GM23338 (cell line): ENCODE data around the gene JMJD1C. TPM values are rescaled to one million over a fixed set of nuclear protein-coding genes. Genes with fewer than 3 reads are reported as not detected.

Source experiments
- ATAC-seq: fragments of 200-7000 bp; cut with Tn5 transposase; 3 replicates; pipeline ENCODE4 v1.9.1; 2020
- DNase-seq: peaks from one replicate; pipeline ENCODE4 v3.0.0-alpha.2; 2015; ENCODE audit warnings: low spot score
- H2AFZ ChIP-seq: fragments of 200-600 bp; sonication (generic); 2 replicates; pipeline ENCODE4 v1.8.0; 2016; ENCODE audit warnings: antibody characterized with exemption, mild to moderate bottlenecking, moderate library complexity
- H3F3A ChIP-seq: fragments of 200-600 bp; sonication (generic); replicated peaks from 2 replicates; pipeline ENCODE4 v1.8.0; 2017; ENCODE audit warnings: antibody characterized with exemption, mixed run types, low read depth
- H3K27ac ChIP-seq: fragments of 200-600 bp; sonication (generic); 2 replicates; pipeline ENCODE4 v1.6.1; 2016; ENCODE audit warnings: low read depth
- H3K27me3 ChIP-seq: fragments of 200-600 bp; sonication (generic); 2 replicates; pipeline ENCODE4 v1.8.0; 2016; ENCODE audit warnings: mild to moderate bottlenecking, mixed run types, moderate library complexity; ENCODE audit not compliant: insufficient read depth
- H3K36me3 ChIP-seq: fragments of 200-600 bp; sonication (generic); 2 replicates; pipeline ENCODE4 v1.8.0; 2016; ENCODE audit warnings: mild to moderate bottlenecking; ENCODE audit not compliant: insufficient read depth
- H3K4me1 ChIP-seq: fragments of 200-600 bp; sonication (generic); 2 replicates; pipeline ENCODE4 v1.8.0; 2016; ENCODE audit warnings: mild to moderate bottlenecking, moderate library complexity; ENCODE audit not compliant: insufficient read depth
- H3K4me2 ChIP-seq: fragments of 200-600 bp; sonication (generic); 2 replicates; pipeline ENCODE4 v1.7.1; 2017; ENCODE audit warnings: mixed run types
- H3K4me3 ChIP-seq: fragments of 200-600 bp; sonication (generic); 2 replicates; pipeline ENCODE4 v1.6.1; 2016; ENCODE audit warnings: mixed run types
- H3K79me2 ChIP-seq: fragments of 200-600 bp; sonication (generic); replicated peaks from 2 replicates; pipeline ENCODE4 v1.8.0; 2017; ENCODE audit warnings: mild to moderate bottlenecking; ENCODE audit not compliant: insufficient read depth
- H3K9me2 ChIP-seq: fragments of 200-600 bp; sonication (generic); 2 replicates; pipeline ENCODE4 v1.8.0; 2017; ENCODE audit not compliant: insufficient read depth
- H4K20me1 ChIP-seq: fragments of 200-600 bp; sonication (generic); replicated peaks from 2 replicates; pipeline ENCODE4 v1.8.0; 2017; ENCODE audit warnings: mild to moderate bottlenecking; ENCODE audit not compliant: insufficient read depth
- H3K27ac Mint-ChIP-seq: 2 replicates; pipeline ENCODE4 v1.8.0; 2020; ENCODE audit warnings: inconsistent platforms, mild to moderate bottlenecking, moderate library complexity, mixed read lengths
- H3K27me3 Mint-ChIP-seq: 3 replicates; pipeline ENCODE4 v1.8.0; 2022; ENCODE audit warnings: low read depth, mild to moderate bottlenecking, moderate library complexity, mixed read lengths, inconsistent platforms; ENCODE audit not compliant: insufficient read depth, poor library complexity
- H3K36me3 Mint-ChIP-seq: 3 replicates; pipeline ENCODE4 v1.8.0; 2021; ENCODE audit warnings: low read depth, mild to moderate bottlenecking, inconsistent platforms, moderate library complexity, mixed read lengths
- H3K4me1 Mint-ChIP-seq: 3 replicates; pipeline ENCODE4 v1.8.0; 2020; ENCODE audit warnings: mild to moderate bottlenecking, inconsistent platforms, mixed read lengths
- H3K4me3 Mint-ChIP-seq: 3 replicates; pipeline ENCODE4 v1.8.0; 2021; ENCODE audit warnings: moderate library complexity, mild to moderate bottlenecking, inconsistent platforms, mixed read lengths
- H3K9me3 Mint-ChIP-seq: 3 replicates; pipeline ENCODE4 v1.8.0; 2020; ENCODE audit warnings: moderate library complexity, mild to moderate bottlenecking, inconsistent platforms, mixed read lengths
- EZH2 ChIP-seq: fragments of 200-600 bp; sonication (generic); IDR thresholded peaks from one replicate; pipeline ENCODE4 v1.8.0; 2017; ENCODE audit warnings: antibody characterized with exemption, mild to moderate bottlenecking, low read depth; ENCODE audit not compliant: unreplicated experiment
- EZH2phosphoT487 ChIP-seq: fragments of 200-600 bp; sonication (generic); IDR thresholded peaks from one replicate; pipeline ENCODE4 v1.8.1; 2018; ENCODE audit warnings: antibody characterized with exemption; ENCODE audit not compliant: unreplicated experiment
- JUNB ChIP-seq: IDR thresholded peaks from one replicate; pipeline ENCODE4 v1.6.1; 2016; ENCODE audit warnings: antibody characterized with exemption; ENCODE audit not compliant: unreplicated experiment
- POLR2AphosphoS5 ChIP-seq: IDR thresholded peaks from 2 replicates; pipeline ENCODE4 v1.6.1; 2016; ENCODE audit warnings: antibody characterized with exemption, low read depth
- STAT1 ChIP-seq: IDR thresholded peaks from one replicate; pipeline ENCODE4 v1.6.1; 2016; ENCODE audit warnings: antibody characterized with exemption; ENCODE audit not compliant: unreplicated experiment
- ZNF114 ChIP-seq: fragments of 250-450 bp; sonication (Bioruptor Pico); IDR thresholded peaks from 2 replicates; pipeline ENCODE4 v1.5.0; 2020; ENCODE audit warnings: mild to moderate bottlenecking, moderate library complexity
- polyA plus RNA-seq: library from polyadenylated mRNA; unstranded; fragments of >200 nt; fragmentation: Nextera tagmentation; extraction: Ambion mirVana; gene quantifications from 2 replicates; pipeline ENCODE4 v1.2.1, GENCODE V29; 2016
- total RNA-seq: library from RNA; depleted of rRNA; stranded (reverse); fragments of >200 nt; shearing (Covaris generic); gene quantifications from 2 replicates; pipeline ENCODE4 v1.2.3, GENCODE V29; 2014
- TF ChIP-seq, protein P1 (sequence below): fragments of 250-450 bp; sonication (Bioruptor Pico); IDR thresholded peaks from 2 replicates; pipeline ENCODE4 v1.5.0; 2020; ENCODE audit warnings: mild to moderate bottlenecking, moderate library complexity
- TF ChIP-seq, protein P2 (sequence below): IDR thresholded peaks from one replicate; pipeline ENCODE4 v1.6.1; 2018; ENCODE audit warnings: antibody characterized with exemption; ENCODE audit not compliant: unreplicated experiment

JMJD1C gene
- total and polyA plus RNA-seq, 2 experiments from 2014 or later, result 333 to 435 TPM

DNA sequence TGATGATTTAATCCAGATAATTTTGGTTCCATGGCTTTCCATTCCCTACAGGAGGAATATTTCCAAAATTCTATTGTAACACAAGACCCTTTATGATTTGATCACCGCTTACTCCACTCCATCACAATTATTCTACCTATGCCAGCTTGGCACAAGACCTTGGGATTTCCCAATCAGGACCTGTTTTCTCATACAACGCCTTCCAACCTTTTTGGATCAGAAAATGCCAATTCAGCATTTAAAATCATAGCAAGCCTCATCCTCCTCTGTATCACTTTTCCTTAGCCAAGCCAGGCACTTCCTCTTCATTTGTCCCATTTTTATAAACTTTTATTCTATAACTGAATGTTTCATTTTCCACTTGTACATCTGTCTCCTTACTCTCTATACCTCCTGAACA lies 100.9 kb downstream of the JMJD1C start:
- Histone ChIP-seq H4K20me1 (no peaks in the 10 kb centered on the region), H2AFZ (no peak overlapping the region), H3K27me3 (no peaks in the 10 kb centered on the region), H3K36me3 (no peaks in the 10 kb centered on the region), H3K27ac (no peak overlapping the region), H3K9me2 (no peaks in the 10 kb centered on the region), H3K4me3 (no peak overlapping the region), H3K4me1 (no peaks in the 10 kb centered on the region; the same call in 1 of the 2 replicates), H3K79me2 (peaks cover 31% of the 10 kb centered on the region), H3K4me2 (no peak overlapping the region), H3F3A (no peaks in the 10 kb centered on the region)
- Mint-ChIP-seq H3K36me3 (no peaks in the 10 kb centered on the region; the same call in 2 of the 3 replicates), H3K27me3 (no peaks in the 10 kb centered on the region), H3K9me3 (no peaks in the 10 kb centered on the region), H3K4me3 (no peak overlapping the region), H3K27ac (no peak overlapping the region), H3K4me1 (peaks cover 4% of the 10 kb centered on the region; the same call in 2 of the 3 replicates)
- TF ChIP-seq EZH2phosphoT487 (no peak), JUNB (no peak), STAT1 (no peak), EZH2 (no peak), ZNF114 (CRISPR knock-in tag) (no peak)
- TF ChIP-seq, protein P1, sequence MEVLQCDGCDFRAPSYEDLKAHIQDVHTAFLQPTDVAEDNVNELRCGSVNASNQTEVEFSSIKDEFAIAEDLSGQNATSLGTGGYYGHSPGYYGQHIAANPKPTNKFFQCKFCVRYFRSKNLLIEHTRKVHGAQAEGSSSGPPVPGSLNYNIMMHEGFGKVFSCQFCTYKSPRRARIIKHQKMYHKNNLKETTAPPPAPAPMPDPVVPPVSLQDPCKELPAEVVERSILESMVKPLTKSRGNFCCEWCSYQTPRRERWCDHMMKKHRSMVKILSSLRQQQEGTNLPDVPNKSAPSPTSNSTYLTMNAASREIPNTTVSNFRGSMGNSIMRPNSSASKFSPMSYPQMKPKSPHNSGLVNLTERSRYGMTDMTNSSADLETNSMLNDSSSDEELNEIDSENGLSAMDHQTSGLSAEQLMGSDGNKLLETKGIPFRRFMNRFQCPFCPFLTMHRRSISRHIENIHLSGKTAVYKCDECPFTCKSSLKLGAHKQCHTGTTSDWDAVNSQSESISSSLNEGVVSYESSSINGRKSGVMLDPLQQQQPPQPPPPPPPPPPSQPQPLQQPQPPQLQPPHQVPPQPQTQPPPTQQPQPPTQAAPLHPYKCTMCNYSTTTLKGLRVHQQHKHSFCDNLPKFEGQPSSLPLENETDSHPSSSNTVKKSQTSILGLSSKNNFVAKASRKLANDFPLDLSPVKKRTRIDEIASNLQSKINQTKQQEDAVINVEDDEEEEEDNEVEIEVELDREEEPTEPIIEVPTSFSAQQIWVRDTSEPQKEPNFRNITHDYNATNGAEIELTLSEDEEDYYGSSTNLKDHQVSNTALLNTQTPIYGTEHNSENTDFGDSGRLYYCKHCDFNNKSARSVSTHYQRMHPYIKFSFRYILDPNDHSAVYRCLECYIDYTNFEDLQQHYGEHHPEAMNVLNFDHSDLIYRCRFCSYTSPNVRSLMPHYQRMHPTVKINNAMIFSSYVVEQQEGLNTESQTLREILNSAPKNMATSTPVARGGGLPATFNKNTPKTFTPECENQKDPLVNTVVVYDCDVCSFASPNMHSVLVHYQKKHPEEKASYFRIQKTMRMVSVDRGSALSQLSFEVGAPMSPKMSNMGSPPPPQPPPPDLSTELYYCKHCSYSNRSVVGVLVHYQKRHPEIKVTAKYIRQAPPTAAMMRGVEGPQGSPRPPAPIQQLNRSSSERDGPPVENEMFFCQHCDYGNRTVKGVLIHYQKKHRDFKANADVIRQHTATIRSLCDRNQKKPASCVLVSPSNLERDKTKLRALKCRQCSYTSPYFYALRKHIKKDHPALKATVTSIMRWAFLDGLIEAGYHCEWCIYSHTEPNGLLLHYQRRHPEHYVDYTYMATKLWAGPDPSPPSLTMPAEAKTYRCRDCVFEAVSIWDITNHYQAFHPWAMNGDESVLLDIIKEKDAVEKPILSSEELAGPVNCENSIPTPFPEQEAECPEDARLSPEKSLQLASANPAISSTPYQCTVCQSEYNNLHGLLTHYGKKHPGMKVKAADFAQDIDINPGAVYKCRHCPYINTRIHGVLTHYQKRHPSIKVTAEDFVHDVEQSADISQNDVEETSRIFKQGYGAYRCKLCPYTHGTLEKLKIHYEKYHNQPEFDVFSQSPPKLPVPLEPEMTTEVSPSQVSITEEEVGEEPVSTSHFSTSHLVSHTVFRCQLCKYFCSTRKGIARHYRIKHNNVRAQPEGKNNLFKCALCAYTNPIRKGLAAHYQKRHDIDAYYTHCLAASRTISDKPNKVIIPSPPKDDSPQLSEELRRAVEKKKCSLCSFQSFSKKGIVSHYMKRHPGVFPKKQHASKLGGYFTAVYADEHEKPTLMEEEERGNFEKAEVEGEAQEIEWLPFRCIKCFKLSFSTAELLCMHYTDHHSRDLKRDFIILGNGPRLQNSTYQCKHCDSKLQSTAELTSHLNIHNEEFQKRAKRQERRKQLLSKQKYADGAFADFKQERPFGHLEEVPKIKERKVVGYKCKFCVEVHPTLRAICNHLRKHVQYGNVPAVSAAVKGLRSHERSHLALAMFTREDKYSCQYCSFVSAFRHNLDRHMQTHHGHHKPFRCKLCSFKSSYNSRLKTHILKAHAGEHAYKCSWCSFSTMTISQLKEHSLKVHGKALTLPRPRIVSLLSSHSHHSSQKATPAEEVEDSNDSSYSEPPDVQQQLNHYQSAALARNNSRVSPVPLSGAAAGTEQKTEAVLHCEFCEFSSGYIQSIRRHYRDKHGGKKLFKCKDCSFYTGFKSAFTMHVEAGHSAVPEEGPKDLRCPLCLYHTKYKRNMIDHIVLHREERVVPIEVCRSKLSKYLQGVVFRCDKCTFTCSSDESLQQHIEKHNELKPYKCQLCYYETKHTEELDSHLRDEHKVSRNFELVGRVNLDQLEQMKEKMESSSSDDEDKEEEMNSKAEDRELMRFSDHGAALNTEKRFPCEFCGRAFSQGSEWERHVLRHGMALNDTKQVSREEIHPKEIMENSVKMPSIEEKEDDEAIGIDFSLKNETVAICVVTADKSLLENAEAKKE (CRISPR knock-in tag), result no peak
- DNase-seq (no peak), ATAC-seq (no peak)

DNA sequence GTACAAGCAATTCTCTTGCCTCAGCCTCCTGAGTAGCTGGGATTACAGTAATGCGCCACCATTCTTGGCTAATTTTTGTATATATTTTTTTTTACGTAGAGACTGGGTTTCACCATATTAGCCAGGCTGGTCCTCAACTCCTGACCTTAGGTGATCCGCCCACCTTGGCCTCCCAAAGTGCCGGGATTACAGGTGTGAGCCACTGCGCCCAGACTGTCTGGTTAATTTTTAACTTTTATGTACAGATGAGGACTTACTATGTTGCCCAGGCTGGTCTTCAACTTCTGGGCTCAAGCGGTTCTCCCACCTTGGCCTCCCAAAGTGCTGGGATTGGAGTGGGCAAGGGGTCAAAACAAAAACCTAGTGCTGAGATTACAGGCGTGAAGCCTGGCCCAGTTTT lies 101.8 kb downstream of the JMJD1C start:
- H3K36me3 Mint-ChIP-seq, result no peaks in the 10 kb centered on the region; the same call in 2 of the 3 replicates
- no peak overlapping the region for H3K27ac Mint-ChIP-seq
- Histone ChIP-seq H3K79me2 (peaks cover 35% of the 10 kb centered on the region), H3K36me3 (no peaks in the 10 kb centered on the region), H2AFZ (no peak overlapping the region), H3K4me3 (no peak overlapping the region), H3K4me1 (no peaks in the 10 kb centered on the region; the same call in 1 of the 2 replicates), H3K4me2 (no peak overlapping the region), H3K27me3 (no peaks in the 10 kb centered on the region), H4K20me1 (no peaks in the 10 kb centered on the region), H3F3A (no peaks in the 10 kb centered on the region), H3K27ac (no peak overlapping the region), H3K9me2 (no peaks in the 10 kb centered on the region)
- no peak overlapping the region for H3K4me3 Mint-ChIP-seq
- peaks cover 4% of the 10 kb centered on the region; the same call in 2 of the 3 replicates for H3K4me1 Mint-ChIP-seq
- ATAC-seq (no peak), DNase-seq (no peak)
- no peaks in the 10 kb centered on the region for H3K9me3 Mint-ChIP-seq
- no peaks in the 10 kb centered on the region for H3K27me3 Mint-ChIP-seq
- TF ChIP-seq POLR2AphosphoS5 (no peak), EZH2phosphoT487 (no peak)
- TF ChIP-seq, protein P2, sequence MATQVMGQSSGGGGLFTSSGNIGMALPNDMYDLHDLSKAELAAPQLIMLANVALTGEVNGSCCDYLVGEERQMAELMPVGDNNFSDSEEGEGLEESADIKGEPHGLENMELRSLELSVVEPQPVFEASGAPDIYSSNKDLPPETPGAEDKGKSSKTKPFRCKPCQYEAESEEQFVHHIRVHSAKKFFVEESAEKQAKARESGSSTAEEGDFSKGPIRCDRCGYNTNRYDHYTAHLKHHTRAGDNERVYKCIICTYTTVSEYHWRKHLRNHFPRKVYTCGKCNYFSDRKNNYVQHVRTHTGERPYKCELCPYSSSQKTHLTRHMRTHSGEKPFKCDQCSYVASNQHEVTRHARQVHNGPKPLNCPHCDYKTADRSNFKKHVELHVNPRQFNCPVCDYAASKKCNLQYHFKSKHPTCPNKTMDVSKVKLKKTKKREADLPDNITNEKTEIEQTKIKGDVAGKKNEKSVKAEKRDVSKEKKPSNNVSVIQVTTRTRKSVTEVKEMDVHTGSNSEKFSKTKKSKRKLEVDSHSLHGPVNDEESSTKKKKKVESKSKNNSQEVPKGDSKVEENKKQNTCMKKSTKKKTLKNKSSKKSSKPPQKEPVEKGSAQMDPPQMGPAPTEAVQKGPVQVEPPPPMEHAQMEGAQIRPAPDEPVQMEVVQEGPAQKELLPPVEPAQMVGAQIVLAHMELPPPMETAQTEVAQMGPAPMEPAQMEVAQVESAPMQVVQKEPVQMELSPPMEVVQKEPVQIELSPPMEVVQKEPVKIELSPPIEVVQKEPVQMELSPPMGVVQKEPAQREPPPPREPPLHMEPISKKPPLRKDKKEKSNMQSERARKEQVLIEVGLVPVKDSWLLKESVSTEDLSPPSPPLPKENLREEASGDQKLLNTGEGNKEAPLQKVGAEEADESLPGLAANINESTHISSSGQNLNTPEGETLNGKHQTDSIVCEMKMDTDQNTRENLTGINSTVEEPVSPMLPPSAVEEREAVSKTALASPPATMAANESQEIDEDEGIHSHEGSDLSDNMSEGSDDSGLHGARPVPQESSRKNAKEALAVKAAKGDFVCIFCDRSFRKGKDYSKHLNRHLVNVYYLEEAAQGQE, result no peak
